Left ventricle myocardium superior (tissue), 1 donor: ENCODE results near the gene MYO7B. TPM values are rescaled to one million over a fixed set of nuclear protein-coding genes. Genes with fewer than 3 reads are reported as not detected.
A peak's percentile ranks its signal among the peaks of the same experiment; 100 is the strongest.

Source experiments
- ATAC-seq: fragments of 200-7000 bp; cut with Tn5 transposase; one replicate; pipeline ENCODE4 v1.9.1; 2020; ENCODE audit warnings: mild to moderate bottlenecking, moderate library complexity
- DNase-seq: peaks from one replicate; pipeline ENCODE4 v3.0.0-alpha.2; 2020
- intact Hi-C: fragments of 100-400 bp; cut with micrococcal nuclease; formaldehyde crosslinking; loops from one replicate; pipeline ENCODE4 v1.11.0; 2022
- total RNA-seq: library from RNA; stranded (reverse); fragmentation: NEBNext Ultra II Directional; extraction: Animal tissue kit (Norgen Biotek cat#: 25700); gene quantifications from one replicate; pipeline ENCODE4 v1.2.1, GENCODE V29; 2021
- donor health status: DM: no; HTN: yes; CAD: no; lungs with severe emphysema.

The MYO7B gene
- total RNA-seq, 1 donor from 2014 or later: 0.42 TPM

DNA sequence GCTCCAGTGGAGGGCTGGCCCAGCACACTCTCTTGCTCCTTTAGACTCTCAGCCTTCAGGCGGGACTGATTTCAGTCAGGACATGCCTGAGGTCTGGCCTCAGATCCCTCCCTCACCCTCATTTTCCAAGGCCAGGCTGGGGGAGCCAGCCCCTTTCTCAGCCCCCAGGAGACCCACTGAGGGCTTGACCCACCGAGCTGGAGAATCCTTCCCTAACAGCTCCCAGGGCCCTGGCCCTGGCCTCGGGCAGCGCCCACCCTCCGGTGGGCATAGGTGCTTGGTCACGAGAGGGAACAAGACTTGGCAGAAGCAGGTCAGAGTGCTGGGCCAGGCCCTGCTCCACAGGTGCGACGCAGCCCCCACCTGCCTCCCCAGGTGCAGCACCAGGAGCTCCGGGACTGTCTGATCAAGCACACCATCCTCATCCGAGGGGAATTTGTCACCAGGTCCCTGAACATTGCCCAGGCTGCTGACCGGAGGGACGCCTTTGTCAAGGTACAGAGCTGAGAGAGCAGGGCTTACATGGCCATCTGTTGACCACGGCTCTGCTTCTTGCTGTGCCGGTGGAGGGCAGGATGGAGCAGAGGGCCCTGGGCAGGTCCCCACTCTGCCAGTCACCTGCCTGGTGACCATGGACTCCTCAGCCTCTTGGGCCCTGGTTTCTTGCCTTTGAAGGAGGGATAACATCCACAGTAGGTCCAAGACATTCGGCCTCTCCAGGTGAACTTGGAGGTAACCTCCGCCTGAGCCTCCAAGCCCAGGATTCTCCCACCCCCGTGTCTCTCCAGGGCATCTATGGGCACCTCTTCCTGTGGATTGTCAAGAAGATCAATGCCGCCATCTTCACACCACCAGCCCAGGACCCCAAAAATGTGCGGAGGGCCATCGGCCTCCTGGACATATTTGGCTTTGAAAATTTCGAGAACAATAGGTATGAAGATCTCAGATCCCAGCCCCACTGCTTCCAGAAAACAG is 46.3 kb downstream of the MYO7B start:
- ATAC-seq (no peak), DNase-seq (peak; percentile 10)
- intact Hi-C loops: no loop called here

- DNase-seq (no peak), ATAC-seq (no peak)
- intact Hi-C loops: no loop called here
Measured at GRCh38 chr2:127582863-127583861, 47.7 kb downstream of the MYO7B start.

DNA sequence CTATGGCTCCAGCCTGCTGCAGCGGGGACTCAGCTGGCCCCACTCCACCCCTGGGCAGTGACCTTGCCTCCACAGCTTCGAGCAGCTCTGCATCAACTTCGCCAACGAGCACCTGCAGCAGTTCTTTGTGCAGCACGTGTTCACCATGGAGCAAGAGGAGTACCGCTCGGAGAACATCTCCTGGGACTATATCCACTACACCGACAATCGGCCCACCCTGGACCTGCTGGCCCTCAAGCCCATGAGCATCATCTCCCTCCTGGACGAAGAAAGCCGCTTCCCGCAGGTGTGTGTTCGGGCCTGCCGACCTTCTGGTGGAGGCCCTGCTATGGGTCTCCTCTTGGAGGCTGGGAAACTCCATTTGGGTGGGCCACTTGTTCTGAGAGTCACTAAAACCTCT is 48.6 kb downstream of the MYO7B start:
- DNase-seq (no peak), ATAC-seq (no peak)
- intact Hi-C loops: no loop called here

GRCh38 chr2:127584516-127585033 is 49.1 kb downstream of the MYO7B start:
- intact Hi-C loops: no loop called here
- no peak for ATAC-seq
- no peak for DNase-seq

DNA sequence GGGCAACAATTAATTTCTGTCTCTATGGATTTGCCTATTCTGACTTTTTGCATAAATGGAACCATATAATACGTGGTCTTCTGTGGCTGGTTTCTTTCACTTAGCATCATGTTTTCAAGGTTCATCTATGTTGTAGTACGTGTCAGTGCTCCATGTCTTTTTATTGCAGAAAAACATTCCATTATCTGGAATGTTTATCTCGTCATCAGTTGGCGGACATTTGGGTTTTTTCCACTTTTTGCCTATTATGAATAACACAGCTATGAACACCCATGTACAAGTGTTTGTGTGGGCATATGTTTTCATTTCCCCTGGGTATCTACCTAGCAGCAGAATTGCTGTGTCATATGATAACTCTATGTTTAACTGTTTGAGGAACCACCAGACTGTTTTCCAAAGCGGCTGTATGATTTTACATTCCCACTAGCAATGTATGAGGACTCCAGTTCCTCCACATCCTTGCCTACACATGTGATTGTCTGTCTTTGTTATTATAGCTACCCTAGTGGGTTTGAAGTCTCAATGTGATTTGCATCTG is 49.9 kb downstream of the MYO7B start:
- intact Hi-C loops: no loop called here
- ATAC-seq (no peak), DNase-seq (no peak)

DNA sequence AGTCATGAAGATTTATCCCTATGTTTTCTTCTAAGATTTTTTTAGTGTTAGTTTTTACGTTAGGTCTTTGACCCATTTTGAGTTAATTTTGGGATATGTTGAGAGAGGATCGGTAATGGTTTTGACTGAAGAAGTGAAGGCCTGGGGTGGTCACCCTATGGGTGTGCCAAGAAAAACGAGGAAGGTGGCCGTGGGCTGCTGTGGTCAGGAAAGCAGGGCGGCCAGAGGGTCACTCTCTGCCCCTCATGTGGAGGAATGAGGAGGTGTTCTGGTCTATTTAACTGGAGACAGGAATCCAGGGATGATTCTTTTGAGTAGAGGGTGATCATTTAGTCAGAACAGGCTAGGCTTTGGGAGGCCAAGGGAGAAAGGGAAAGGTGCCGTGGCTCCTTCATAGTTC is 50.7 kb downstream of the MYO7B start:
- intact Hi-C loops: no loop called here

GRCh38 chr2:127586746-127587295 is 51.3 kb downstream of the MYO7B start:
- ATAC-seq: no peak
- intact Hi-C loops: no loop called here
- DNase-seq: no peak

More for the DNA sequence above, 50.7 kb downstream of the MYO7B start:
- no peak for ATAC-seq
- DNase-seq: no peak

DNA sequence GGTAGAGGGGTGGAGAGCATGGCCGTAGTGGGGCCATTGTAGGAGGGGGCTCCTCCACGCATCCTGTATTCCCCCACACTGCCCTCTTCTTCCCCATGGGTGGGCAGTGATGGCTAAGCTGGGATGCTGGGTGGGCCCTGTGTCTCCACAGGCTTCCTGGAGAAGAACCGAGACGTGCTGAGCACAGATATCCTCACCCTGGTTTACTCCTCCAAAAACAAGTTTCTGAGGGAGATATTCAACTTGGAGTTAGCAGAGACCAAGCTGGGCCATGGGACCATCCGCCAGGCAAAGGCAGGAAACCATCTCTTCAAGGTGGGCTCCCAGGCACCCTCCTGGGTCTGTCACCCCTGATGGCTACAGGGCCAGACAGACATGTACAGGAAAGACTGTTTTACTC is 52.8 kb downstream of the MYO7B start:
- intact Hi-C loops: no loop called here
- ATAC-seq: no peak
- DNase-seq: no peak

DNA sequence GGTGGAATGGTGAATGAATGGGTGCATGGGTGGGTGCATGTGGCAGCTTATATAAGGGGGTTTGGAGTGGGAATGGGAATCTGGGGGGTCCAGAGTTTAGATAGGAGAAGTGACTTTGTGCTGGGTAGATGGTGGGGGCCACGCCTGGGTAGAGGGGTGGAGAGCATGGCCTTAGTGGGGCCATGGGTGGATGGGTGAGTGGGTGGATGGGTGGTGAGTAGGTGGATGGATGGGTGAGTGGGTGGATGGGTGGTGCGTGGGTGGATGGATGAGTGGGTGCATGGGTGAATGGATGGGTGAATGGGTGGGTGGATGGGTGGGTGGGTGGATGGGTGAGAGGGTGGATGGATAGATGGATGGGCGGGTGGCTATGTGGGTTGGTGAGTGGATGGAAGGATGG is 53.9 kb downstream of the MYO7B start:
- intact Hi-C loops: no loop called here
- ATAC-seq: no peak
- no peak for DNase-seq

DNA sequence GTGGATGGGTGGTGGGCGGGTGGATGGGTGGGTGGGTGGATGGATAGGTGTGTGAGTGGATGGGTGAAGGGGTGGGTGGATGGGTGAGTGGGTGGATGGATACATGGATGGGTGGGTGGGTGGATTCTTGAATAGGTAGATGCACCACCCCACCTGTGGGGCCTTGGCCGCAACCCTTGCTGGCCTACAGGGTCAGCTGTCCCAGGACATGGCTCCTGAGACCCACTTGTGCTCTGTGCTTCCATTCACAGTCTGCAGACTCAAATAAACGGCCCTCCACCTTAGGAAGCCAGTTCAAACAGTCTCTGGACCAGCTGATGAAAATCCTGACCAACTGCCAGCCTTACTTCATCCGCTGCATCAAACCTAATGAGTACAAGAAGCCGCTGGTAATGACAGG is 54.4 kb downstream of the MYO7B start:
- DNase-seq (peak; percentile 7), ATAC-seq (no peak)
- intact Hi-C loops: no loop called here

DNA sequence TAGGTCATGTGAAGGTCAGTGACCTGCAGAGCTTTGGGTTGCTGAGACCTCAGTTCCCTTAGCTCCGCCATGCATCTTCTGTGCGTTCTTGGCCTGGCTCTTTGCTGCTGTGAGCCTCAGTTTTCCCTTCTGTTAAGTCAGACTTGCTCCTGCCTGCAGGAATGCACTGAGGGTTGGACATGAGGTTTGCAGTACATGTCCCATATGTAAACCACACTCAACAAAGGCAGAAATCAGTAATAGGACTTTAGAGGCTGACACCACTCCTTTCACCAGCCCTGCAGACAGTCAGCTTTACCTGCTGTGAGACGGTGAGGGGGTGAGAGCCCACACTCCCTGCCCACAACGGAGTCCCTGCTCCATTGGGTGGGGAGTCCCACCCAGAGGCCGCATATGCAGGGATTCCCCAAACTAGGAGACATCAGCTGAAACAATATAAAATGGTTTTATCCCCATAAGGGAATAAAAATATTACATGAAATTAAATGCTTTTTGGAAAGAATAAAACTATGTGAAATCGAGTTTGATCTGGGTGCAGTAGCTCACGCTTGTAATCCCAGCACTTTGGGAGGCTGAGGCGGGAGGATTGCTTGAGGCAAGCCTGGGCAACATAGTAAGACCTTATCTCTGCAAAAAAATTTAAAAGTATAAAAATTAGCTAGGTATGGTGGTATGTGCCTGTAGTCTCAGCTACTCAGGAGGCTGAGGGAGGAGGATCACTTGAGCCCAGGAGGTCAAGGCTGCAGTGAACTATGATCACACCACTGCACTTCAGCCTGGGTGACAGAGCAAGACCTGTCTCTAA is 55.1 kb downstream of the MYO7B start:
- ATAC-seq: no peak
- intact Hi-C loops: no loop called here
- DNase-seq: no peak

DNA sequence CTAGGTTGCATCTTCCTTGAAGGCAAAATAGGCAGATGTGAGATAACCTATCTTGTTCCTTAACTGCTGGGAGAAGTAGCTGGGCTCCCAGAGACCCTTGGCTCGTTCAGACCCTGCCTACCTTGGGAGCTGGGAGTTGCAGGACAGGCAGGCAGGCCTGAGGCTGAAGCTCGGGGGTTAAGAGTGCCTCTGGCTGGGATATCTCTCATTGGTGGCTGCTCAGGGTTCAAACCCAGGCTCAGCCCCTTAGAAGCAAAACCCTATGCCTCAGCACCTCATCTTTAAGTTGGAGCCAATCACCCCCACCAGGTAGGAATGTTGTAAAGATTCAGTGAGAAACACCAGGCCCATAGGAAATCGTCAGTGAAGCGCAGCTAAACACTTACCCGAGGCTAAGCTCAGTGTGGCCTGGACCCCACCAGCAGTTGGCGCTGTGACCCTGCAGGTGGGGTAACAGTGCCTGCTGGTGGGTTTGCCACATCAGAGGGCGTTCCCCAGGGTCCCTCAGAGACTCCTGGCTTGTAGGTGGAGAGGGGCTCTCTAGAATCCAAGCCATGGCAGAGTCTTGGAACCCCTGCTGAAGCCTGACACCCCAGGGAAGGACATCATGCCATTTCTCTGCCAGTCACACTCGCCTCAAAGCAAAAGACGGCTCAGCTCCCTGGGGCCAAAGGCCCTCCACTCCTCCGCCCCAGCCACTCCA is 55.9 kb downstream of the MYO7B start:
- ATAC-seq (peak; percentile 92), DNase-seq (peak; percentile 81)
- intact Hi-C loops: no loop called here

- DNase-seq (peak; percentile 19), ATAC-seq (no peak)
- intact Hi-C loops: no loop called here
Measured at GRCh38 chr2:127592761-127593227, 57.3 kb downstream of the MYO7B start.

DNA sequence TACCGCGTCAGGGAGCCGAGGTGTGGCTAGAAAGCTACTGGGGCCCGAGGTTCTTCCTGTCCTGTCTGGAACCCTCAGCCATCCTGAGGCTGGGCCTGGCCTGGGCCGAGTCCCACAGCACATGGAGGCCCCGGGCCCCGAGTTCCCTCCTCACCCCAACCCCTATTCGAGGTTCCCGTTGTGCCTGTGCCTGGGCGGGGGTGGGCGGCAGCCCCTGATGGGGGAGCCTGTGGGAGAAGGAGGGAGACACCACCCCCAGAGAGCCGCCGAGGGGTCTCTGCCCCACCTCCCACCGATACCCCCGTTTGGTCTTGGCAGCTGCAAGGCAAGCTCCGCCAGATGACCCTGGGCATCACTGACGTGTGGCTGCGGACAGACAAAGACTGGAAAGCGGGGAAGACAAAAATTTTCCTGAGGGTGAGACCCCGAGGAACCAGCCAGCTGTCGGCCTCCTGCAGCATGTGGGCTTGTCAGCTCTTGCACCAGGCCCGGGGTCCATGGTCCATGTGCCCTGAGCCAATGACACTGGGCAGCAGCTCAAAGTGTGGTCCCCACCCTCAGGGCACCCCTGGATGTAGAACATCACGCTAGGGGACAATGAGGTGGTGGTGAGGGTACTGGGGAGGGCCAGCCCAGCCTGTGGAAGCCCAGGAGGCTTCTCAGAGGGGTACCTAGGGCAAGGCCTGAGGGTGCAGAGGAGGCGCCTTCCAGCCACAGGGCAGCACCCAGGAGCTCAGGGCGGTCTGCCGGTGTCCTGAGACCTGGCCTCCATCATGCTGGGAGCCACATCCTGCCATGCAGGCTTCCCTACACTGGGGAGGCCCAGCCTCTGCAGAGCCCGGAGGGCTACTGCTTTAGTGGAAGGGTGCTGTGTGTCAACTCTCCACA is 58.0 kb downstream of the MYO7B start:
- no peak for ATAC-seq
- DNase-seq: peak; percentile 26
- intact Hi-C loops: no loop called here

DNA sequence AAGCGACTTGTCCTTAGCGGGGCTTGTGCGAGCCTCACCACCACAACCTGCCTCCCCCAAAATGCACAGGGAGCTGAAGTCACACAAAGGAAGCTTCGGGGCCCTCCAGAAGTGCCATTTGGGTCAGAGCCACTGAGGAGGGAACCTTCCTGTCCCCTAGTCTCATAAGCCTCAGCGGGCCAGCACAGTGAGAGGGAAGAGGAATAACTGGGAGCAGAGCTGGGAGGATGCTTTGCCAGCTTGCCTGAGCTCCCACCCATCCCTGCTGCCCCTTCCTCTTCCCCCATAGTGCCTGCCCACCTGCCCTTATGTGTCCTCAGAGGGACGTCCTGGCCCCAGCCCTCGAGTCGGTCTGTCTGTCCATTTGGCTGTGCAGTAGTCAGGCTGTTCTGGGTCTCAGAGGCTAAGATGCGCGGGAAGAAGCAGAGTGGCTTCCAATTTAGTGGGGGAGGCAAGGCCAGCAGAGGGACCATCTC is 58.7 kb downstream of the MYO7B start:
- intact Hi-C loops: no loop called here
- no peak for DNase-seq
- no peak for ATAC-seq

DNA sequence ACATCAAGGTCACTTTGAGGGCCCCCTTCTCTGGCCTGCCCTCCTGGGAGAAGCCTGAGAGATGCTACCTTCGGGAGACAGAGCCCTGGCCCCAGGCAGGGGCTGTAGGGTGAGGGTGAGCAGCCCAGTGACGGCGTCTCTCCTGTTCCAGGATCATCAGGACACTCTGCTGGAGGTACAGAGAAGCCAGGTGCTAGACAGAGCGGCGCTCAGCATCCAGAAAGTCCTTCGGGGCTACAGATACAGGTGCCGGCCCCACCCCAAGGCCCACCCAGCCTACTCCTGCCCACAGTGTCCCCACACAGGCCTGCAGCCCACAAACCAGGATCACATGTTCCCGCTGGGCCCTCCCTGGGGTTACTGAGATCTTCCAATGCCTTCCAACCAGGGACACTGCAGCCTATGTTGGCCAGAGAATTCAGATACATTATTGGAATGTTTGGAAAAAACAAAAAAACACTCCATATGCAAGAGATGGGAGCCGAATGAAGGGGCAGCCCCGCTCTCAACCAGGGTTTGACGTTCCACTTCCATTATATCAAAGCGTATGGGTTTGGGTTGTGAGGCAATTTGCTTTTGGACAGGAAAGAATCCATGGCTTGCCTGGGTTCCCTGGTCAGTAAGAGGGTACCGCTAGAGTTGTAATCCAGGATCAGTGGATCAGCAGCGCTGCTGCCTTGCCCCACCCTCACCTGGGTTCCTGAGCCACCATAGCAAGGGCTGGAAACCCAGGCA is 61.0 kb downstream of the MYO7B start:
- ATAC-seq (no peak), DNase-seq (peak; percentile 21)
- intact Hi-C loops: loop anchor here (5.0 kb wide), 1 partner anchor 236 kb away; no protein-coding TSS in a partner anchor
